ENCODE data around the gene CCNY. TPM values are rescaled to one million over a fixed set of nuclear protein-coding genes. Genes with fewer than 3 reads are reported as not detected.

Gene CCNY
- total and polyA plus RNA-seq, 8 donors: 60.9 to 87.6 (median 81.7) TPM

DNA sequence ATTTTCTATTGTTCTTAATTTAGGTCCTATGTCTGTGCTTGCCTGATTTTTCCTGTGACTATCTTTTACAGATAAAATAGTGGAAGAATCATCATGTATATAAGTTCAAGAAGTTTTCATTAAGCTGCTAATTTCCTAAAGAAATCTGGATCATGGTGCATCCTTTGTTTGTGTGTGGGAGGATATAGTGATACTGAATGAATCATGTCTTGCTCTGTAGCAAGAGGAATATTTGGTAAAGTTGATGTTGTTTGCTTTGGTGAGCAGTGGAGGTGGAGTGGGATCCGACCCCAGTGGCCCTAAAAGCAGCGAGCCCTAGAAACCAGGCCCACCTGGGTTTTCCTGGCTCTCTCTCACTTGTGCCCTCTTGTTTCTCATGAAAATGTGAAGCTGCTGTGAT is 83.7 kb downstream of the CCNY start:
- TF ChIP-seq CTCF (IDR thresholded peaks at IDR 0.05): no peak
- no peaks in the 10 kb centered on the region for H3K9me3 ChIP-seq
- no peaks in the 10 kb centered on the region for H3K27me3 ChIP-seq
- no peaks in the 10 kb centered on the region for H3K36me3 ChIP-seq
- ATAC-seq: no peak
- peaks cover 11 to 45% of the 10 kb centered on the region in 2 donors for H3K4me1 ChIP-seq
- no peak for DNase-seq
- no peak overlapping the region for H3K4me3 ChIP-seq
- H3K27ac ChIP-seq: peak overlapping the region in 1 of 2 donors; percentile 9
- intact Hi-C loops (cut with DNase I): no loop called here

DNA sequence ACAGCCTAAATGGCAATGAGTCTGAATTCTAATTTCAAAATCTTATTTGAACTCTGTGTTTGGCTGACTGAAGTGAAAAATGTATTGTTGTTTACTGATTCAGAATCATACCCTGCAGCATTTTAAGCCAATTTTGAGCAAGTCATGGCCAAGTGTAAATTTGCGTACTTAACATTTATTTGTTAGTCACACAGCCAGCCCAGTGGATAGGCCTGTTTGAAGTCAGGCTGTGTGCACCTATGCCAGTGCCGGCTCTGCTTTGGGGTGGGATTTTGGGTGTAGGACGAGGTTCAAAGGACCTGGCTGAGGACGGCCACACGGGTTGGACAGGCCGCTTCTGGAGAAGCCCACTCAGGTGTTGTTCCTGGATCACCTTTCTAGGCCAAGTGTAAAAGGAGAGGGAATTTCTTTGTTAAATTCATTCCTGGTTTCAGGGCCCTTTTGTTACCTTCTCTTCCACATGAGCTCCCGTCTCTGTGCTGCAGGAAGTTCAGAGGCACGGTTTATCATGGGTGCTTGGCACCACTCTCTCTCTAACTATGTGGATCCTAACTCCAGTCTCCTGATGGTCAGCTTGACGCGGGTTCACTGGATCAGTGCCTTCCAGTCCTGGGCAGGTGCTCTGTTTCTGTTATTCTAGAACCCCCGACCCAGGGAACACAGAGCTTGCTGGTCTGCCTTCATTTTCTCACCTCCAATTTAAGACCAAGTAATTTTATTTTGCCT is 84.7 kb downstream of the CCNY start:
- Histone ChIP-seq H3K36me3 (no peaks in the 10 kb centered on the region), H3K4me3 (no peak overlapping the region), H3K4me1 (peaks cover 11 to 53% of the 10 kb centered on the region in 2 donors), H3K9me3 (no peaks in the 10 kb centered on the region), H3K27me3 (no peaks in the 10 kb centered on the region), H3K27ac (peak overlapping the region; percentile 60 to 70)
- no peak for ATAC-seq
- no peak for TF ChIP-seq CTCF (IDR thresholded peaks at IDR 0.05)
- no peak for DNase-seq
- intact Hi-C loops (cut with DNase I): no loop called here

DNA sequence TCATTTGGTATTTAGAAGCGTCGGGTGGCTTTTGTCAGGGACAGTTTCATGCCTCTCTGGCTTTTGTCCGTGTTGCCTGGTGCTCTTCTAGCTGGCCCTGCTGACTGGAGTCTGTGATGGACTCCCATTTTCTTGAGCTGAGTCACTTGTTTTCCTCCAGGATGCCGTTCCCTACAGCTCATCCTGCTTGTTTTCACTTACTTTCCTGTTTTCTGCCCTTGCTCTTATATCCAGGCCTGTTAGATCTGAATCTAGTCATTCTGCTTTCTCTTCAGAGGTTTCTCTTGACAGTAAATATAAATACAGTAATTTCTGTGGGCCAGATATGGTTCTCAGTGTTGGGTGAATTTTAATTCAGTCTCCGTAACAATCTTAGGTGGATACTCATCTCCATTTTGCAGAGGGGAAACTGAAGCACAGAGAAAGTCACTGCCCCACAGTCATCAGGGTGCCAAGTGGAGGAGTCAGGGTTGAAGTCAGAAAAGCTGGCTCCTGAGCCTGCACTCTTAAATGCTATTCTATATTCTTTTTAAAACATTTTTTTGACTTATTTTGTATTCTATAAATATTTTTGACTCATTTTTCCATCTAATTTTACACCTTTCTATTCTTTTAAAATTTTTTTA is 85.4 kb downstream of the CCNY start:
- no peaks in the 10 kb centered on the region for H3K27me3 ChIP-seq
- no peak overlapping the region for H3K4me3 ChIP-seq
- no peaks in the 10 kb centered on the region for H3K36me3 ChIP-seq
- H3K27ac ChIP-seq: peak overlapping the region; percentile 60 to 70
- TF ChIP-seq CTCF (IDR thresholded peaks at IDR 0.05): no peak
- DNase-seq (no peak), ATAC-seq (peak; percentile 71)
- peaks cover 11 to 59% of the 10 kb centered on the region in 2 donors for H3K4me1 ChIP-seq
- intact Hi-C loops (cut with DNase I): no loop called here
- no peaks in the 10 kb centered on the region for H3K9me3 ChIP-seq

- Histone ChIP-seq H3K36me3 (no peaks in the 10 kb centered on the region), H3K27me3 (no peaks in the 10 kb centered on the region), H3K4me3 (no peak overlapping the region), H3K4me1 (peaks cover 11 to 63% of the 10 kb centered on the region in 2 donors), H3K9me3 (no peaks in the 10 kb centered on the region), H3K27ac (peak overlapping the region; percentile 60 to 70)
- no peak for TF ChIP-seq CTCF (IDR thresholded peaks at IDR 0.05)
- peak; percentile 59 for ATAC-seq
- DNase-seq: no peak
- intact Hi-C loops (cut with DNase I): no loop called here
Observed at GRCh38 chr10:35422228-35422627, 85.9 kb downstream of the CCNY start.

DNA sequence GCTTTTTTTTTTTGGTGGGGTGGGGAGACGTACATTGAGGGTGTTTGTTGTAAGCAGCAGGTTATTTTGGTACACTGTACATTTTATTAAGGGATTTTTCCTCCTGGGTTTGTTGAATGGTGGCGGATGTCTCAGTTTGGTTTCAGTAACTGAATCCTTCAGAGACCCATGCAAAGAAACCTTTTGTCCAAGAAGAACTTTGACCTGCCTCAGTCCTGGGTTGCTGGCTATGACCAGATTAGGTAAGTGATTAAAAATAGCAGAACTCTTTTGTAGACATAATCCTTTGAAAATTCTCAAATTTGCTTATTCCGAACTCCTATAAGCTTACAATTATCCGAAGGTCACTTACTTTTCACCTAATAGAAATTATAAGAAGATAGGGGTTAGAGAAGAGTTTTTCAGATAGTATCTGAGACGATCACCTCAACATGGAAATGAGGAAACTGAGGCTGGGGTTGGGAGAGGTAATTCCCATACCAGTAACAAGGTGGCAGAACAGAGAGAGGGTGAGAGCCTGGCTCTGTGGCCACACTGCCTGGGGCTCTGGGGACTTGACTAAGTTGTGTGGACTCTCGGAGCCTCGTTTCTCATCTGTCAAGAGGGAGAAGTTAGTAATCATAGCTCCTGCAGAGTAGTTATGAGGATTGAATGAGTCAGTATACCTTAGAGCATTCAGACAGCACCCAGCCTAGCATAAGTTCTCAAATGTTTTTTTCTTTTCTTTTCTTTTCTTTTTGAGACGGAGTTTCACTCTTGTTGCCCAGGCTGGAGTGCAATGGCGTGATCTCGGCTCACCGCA is 87.4 kb downstream of the CCNY start:
- no peaks in the 10 kb centered on the region for H3K9me3 ChIP-seq
- H3K27me3 ChIP-seq: no peaks in the 10 kb centered on the region
- H3K27ac ChIP-seq: peak overlapping the region in 1 of 2 donors; percentile 30
- DNase-seq (no peak), ATAC-seq (no peak)
- peaks cover 11 to 76% of the 10 kb centered on the region in 2 donors for H3K4me1 ChIP-seq
- no peak overlapping the region for H3K4me3 ChIP-seq
- TF ChIP-seq CTCF (IDR thresholded peaks at IDR 0.05): no peak
- no peaks in the 10 kb centered on the region for H3K36me3 ChIP-seq
- intact Hi-C loops (cut with DNase I): no loop called here
